HepG2 (cell line): ENCODE measurements around the gene AGER. TPM values are rescaled to one million over a fixed set of nuclear protein-coding genes. Genes with fewer than 3 reads are reported as not detected.
A peak's percentile ranks its signal among the peaks of the same experiment; 100 is the strongest.

Experiments used
- ARID5B ChIP-seq: IDR thresholded peaks from 2 replicates; pipeline ENCODE4 v1.4.0; 2020; ENCODE audit warnings: mild to moderate bottlenecking, missing genetic modification reagents
- IKZF4 ChIP-seq: sonication (generic); formaldehyde crosslinking; IDR thresholded peaks from 2 replicates; pipeline ENCODE4 v1.5.1; 2020; ENCODE audit warnings: borderline replicate concordance, mild to moderate bottlenecking, low read depth, missing genetic modification reagents; ENCODE audit errors: not compliant biosample characterization
- KIAA2018 ChIP-seq: sonication (generic); formaldehyde crosslinking; IDR thresholded peaks from 2 replicates; pipeline ENCODE4 v1.5.0; 2020; ENCODE audit warnings: mild to moderate bottlenecking, missing genetic modification reagents, borderline replicate concordance
- NFRKB ChIP-seq: fragments of 450-650 bp; IDR thresholded peaks from 2 replicates; pipeline ENCODE4 v1.6.1; 2017
- NR2F6 ChIP-seq, 2 experiments: IDR thresholded peaks; 2 replicates each; pipeline ENCODE4 v1.6.1; 2016; ENCODE audit warnings: antibody characterized with exemption in 1 of 2, mild to moderate bottlenecking in 1 of 2
- PITX1 ChIP-seq: sonication (generic); formaldehyde crosslinking; IDR thresholded peaks from 2 replicates; pipeline ENCODE4 v1.5.1; 2020; ENCODE audit warnings: mild to moderate bottlenecking, missing genetic modification reagents
- PRDM15 ChIP-seq: sonication (generic); formaldehyde crosslinking; IDR thresholded peaks from 2 replicates; pipeline ENCODE4 v1.4.0; 2020; ENCODE audit warnings: missing genetic modification reagents
- SOX5 ChIP-seq: IDR thresholded peaks from 2 replicates; pipeline ENCODE4 v1.6.1; 2016; ENCODE audit warnings: borderline replicate concordance
- TIGD3 ChIP-seq: sonication (generic); formaldehyde crosslinking; IDR thresholded peaks from 2 replicates; pipeline ENCODE4 v1.5.1; 2020; ENCODE audit warnings: mild to moderate bottlenecking, missing genetic modification reagents, borderline replicate concordance
- ZKSCAN8 ChIP-seq: IDR thresholded peaks from 2 replicates; pipeline ENCODE4 v1.6.1; 2016; ENCODE audit warnings: borderline replicate concordance, missing genetic modification reagents, missing compliant biosample characterization
- ZNF878 ChIP-seq: sonication (generic); formaldehyde crosslinking; IDR thresholded peaks from 2 replicates; pipeline ENCODE4 v1.8.1; 2023; ENCODE audit warnings: mild to moderate bottlenecking, missing genetic modification reagents, moderate library complexity
- polyA plus RNA-seq, 8 experiments: library from polyadenylated mRNA; depleted of rRNA in 3 of 8; stranded (reverse) in 7 of 8; unstranded in 1 of 8; fragments of >200 nt; fragmentation: Illumina TruSeq in 4 of 8; extraction: Trizol in 4 of 8; gene quantifications; 2 replicates each; pipeline versions ENCODE4 v1.2.1 to v1.2.3, GENCODE V29; 2011 to 2016; ENCODE audit warnings: low read depth in 4 of 8, missing spikeins in 1 of 8, mixed read lengths in 1 of 8; ENCODE audit not compliant: insufficient read depth in 1 of 8
- total RNA-seq, 5 experiments: library from RNA; depleted of rRNA; stranded (reverse); fragments of >200 nt; fragmentation: Illumina TruSeq; extraction: Trizol; gene quantifications; 2 replicates each; pipeline ENCODE4 v1.2.3, GENCODE V29; 2016; ENCODE audit warnings: low read depth in 1 of 5

AGER gene
- total and polyA plus RNA-seq, 2 of the 13 experiments (the other 11 are each of a cell fraction or from before 2014, with no cell fraction given), result 1.9 to 5.1 TPM

GRCh38 chr6:32174416-32174815, 9.6 kb downstream of the AGER start (continued):
- no peak for TF ChIP-seq TIGD3 (CRISPR knock-in tag)
- TF ChIP-seq ARID5B (CRISPR knock-in tag), result peak; percentile 50; the same call in 1 of the 2 replicates
- peak; percentile 83 for TF ChIP-seq SOX5 (CRISPR knock-in tag)
- no peak for TF ChIP-seq ZKSCAN8 (CRISPR knock-in tag)
- no peak for TF ChIP-seq PITX1
- no peak for TF ChIP-seq KIAA2018 (CRISPR knock-in tag)
- no peak for TF ChIP-seq NFRKB
- TF ChIP-seq NR2F6 (IDR thresholded peaks at IDR 0.05), result peak; percentile 33; the same call in 1 of the 2 replicates
- TF ChIP-seq NR2F6 (CRISPR knock-in tag; IDR thresholded peaks at IDR 0.05), result peak; percentile 38; the same call in 1 of the 2 replicates
- TF ChIP-seq IKZF4 (CRISPR knock-in tag), result no peak
- 0 out of 2 replicates have a peak, but pooled peaks have one; percentile 12 for TF ChIP-seq ZNF878 (CRISPR knock-in tag)
- no peak for TF ChIP-seq PRDM15 (CRISPR knock-in tag)
